ENCODE results near the gene CFAP410.
"Not testable (repeated sequence)": the region's sequence is repeated elsewhere in the genome, so short reads cannot be mapped to it uniquely, and the experiment has no call there.

CFAP410 gene

GRCh38 chr21:44285138-44285992 lies 53.8 kb downstream of the CFAP410 start, which contains the start of gene AIRE:
Gene AIRE, plus strand, starts transcription at chr21:44285876. Its CDS starts 131 bp downstream, at chr21:44286007.
- DNase-seq (ENCODE audit: low read depth) = no peak

GRCh38 chr21:44283948-44284347 lies 55.2 kb downstream of the CFAP410 start:
- DNase-seq (ENCODE audit: low read depth) = no peak

GRCh38 chr21:44283211-44283785 lies 55.9 kb downstream of the CFAP410 start:
- not testable (repeated sequence) for DNase-seq (ENCODE audit: low read depth)

GRCh38 chr21:44282370-44282769 lies 56.8 kb downstream of the CFAP410 start:
- DNase-seq (ENCODE audit: low read depth) = no peak

GRCh38 chr21:44281801-44282200 lies 57.4 kb downstream of the CFAP410 start:
- no peak for DNase-seq (ENCODE audit: low read depth)

- no peak for DNase-seq (ENCODE audit: low read depth)
Measured at GRCh38 chr21:44279354-44280260, 59.6 kb downstream of the CFAP410 start.

All from iris pigment epithelial cell (primary cell).